Natural killer cell (primary cell): Measurements from ENCODE around the gene KSR2. TPM values are rescaled to one million over a fixed set of nuclear protein-coding genes. Genes with fewer than 3 reads are reported as not detected.
"Not testable (repeated sequence)": the region's sequence is repeated elsewhere in the genome, so short reads cannot be mapped to it uniquely, and the experiment has no call there.

Experiments
- ATAC-seq, 3 donors: fragments of 150-1000 bp in 2 of 3; fragments of 200-7000 bp in 1 of 3; cut with Tn5 transposase; 1 replicate in 1 of 3; 2 replicates in 2 of 3; pipeline ENCODE4 v1.10.0; 2021; ENCODE audit warnings: mild to moderate bottlenecking in 2 of 3, moderate library complexity in 2 of 3
- DNase-seq, 2 donors: peaks; one replicate each; pipeline versions ENCODE4 v3.0.0 to v3.0.0-alpha.2; 2013 to 2021; ENCODE audit warnings: mixed read lengths in 1 of 2
- H3K27ac ChIP-seq: one replicate; pipeline ENCODE4 v1.5.1; 2013; ENCODE audit warnings: mild to moderate bottlenecking, low read length
- H3K27me3 ChIP-seq: one replicate; pipeline ENCODE4 v1.6.1; 2013; ENCODE audit warnings: low read length; ENCODE audit not compliant: control insufficient read depth, insufficient read depth
- H3K36me3 ChIP-seq: one replicate; pipeline ENCODE4 v1.6.1; 2013; ENCODE audit warnings: low read length; ENCODE audit not compliant: control insufficient read depth, insufficient read depth
- H3K4me1 ChIP-seq: one replicate; pipeline ENCODE4 v1.6.1; 2013; ENCODE audit warnings: low read length; ENCODE audit not compliant: control insufficient read depth, insufficient read depth
- H3K4me3 ChIP-seq: one replicate; pipeline ENCODE4 v1.5.1; 2013; ENCODE audit warnings: low read length
- H3K9me3 ChIP-seq: one replicate; pipeline ENCODE4 v1.6.1; 2013; ENCODE audit warnings: low read length; ENCODE audit not compliant: control insufficient read depth, insufficient read depth
- H3K27ac Mint-ChIP-seq, 2 donors: one replicate each; pipeline ENCODE4 v1.8.0; 2022; ENCODE audit warnings: mild to moderate bottlenecking in 2 of 2, mixed read lengths in 2 of 2, moderate library complexity in 1 of 2
- H3K27me3 Mint-ChIP-seq, 2 donors: one replicate each; pipeline ENCODE4 v1.8.0; 2022; ENCODE audit warnings: low read depth in 2 of 2, mixed read lengths in 2 of 2
- H3K36me3 Mint-ChIP-seq: one replicate; pipeline ENCODE4 v1.8.0; 2022; ENCODE audit warnings: mixed read lengths
- H3K4me1 Mint-ChIP-seq, 2 donors: one replicate each; pipeline ENCODE4 v1.8.0; 2022; ENCODE audit warnings: mixed read lengths in 2 of 2
- H3K4me3 Mint-ChIP-seq: one replicate; pipeline ENCODE4 v1.8.0; 2022; ENCODE audit warnings: mild to moderate bottlenecking, moderate library complexity, mixed read lengths
- H3K9me3 Mint-ChIP-seq, 2 donors: one replicate each; pipeline ENCODE4 v1.8.0; 2022; ENCODE audit warnings: mixed read lengths in 2 of 2
- CTCF ChIP-seq: fragments of 200-600 bp; IDR thresholded peaks from one replicate; pipeline ENCODE4 v1.8.0; 2022; ENCODE audit warnings: antibody characterized with exemption
- WGBS: methylation state at CpG from one replicate; pipeline ENCODE4 v1.1.7; 2013; ENCODE audit warnings: missing lambda C conversion rate; ENCODE audit not compliant: insufficient coverage; 5-methylcytosine and 5-hydroxymethylcytosine counted together
- intact Hi-C: fragments of 100-400 bp; cut with micrococcal nuclease; formaldehyde crosslinking; loops from one replicate; pipeline ENCODE4 v1.14.2; 2022
- total RNA-seq, 4 donors: library from RNA; stranded (reverse); fragments of 120-200 nt in 1 of 4; gene quantifications; one replicate each; pipeline versions ENCODE4 v1.2.3 to v1.2.4, GENCODE V29; 2013 to 2022

Gene KSR2
- total RNA-seq, 3 donors from 2014 or later (not counting 1 experiment from before 2014, with no cell fraction given), result not detected

GRCh38 chr12:117876436-117876816 is 92.4 kb downstream of the KSR2 start:
- Histone ChIP-seq H3K27me3 (peaks cover 6% of the 10 kb centered on the region), H3K4me1 (no peaks in the 10 kb centered on the region), H3K27ac (no peak overlapping the region), H3K4me3 (no peak overlapping the region), H3K36me3 (no peaks in the 10 kb centered on the region), H3K9me3 (no peaks in the 10 kb centered on the region)
- DNase-seq, result no peak
- Mint-ChIP-seq H3K36me3 (no peaks in the 10 kb centered on the region), H3K27ac (no peak overlapping the region), H3K4me3 (no peak overlapping the region), H3K27me3 (peaks cover 17 to 21% of the 10 kb centered on the region in 2 donors), H3K9me3 (no peaks in the 10 kb centered on the region), H3K4me1 (peaks cover 0 to 6% of the 10 kb centered on the region in 2 donors)
- no peak for ATAC-seq
- intact Hi-C loops, result no loop called here
- TF ChIP-seq CTCF, result no peak
- WGBS, result no CpG with 5 or more reads among the region's 3 CpGs

GRCh38 chr12:117875744-117876435 is 92.9 kb downstream of the KSR2 start:
- Mint-ChIP-seq H3K36me3 (no peaks in the 10 kb centered on the region), H3K4me1 (peaks cover 0 to 6% of the 10 kb centered on the region in 2 donors), H3K9me3 (no peaks in the 10 kb centered on the region), H3K4me3 (no peak overlapping the region), H3K27ac (no peak overlapping the region), H3K27me3 (peaks cover 17 to 21% of the 10 kb centered on the region in 2 donors)
- H3K27ac ChIP-seq, result no peak overlapping the region
- H3K9me3 ChIP-seq, result no peaks in the 10 kb centered on the region
- no peaks in the 10 kb centered on the region for H3K4me1 ChIP-seq
- WGBS, result 17% methylated on average over 29 of the region's 29 CpGs
- intact Hi-C loops, result no loop called here
- no peak overlapping the region for H3K4me3 ChIP-seq
- ATAC-seq (no peak), DNase-seq (peak in 1 of 2 donors; percentile 73)
- peaks cover 6% of the 10 kb centered on the region for H3K27me3 ChIP-seq
- no peaks in the 10 kb centered on the region for H3K36me3 ChIP-seq
- TF ChIP-seq CTCF, result no peak

GRCh38 chr12:117874842-117875434 is 93.9 kb downstream of the KSR2 start:
- Histone ChIP-seq H3K4me3 (no peak overlapping the region), H3K27ac (no peak overlapping the region), H3K27me3 (peaks cover 6% of the 10 kb centered on the region), H3K4me1 (no peaks in the 10 kb centered on the region), H3K36me3 (no peaks in the 10 kb centered on the region), H3K9me3 (no peaks in the 10 kb centered on the region)
- peak; percentile 67 for TF ChIP-seq CTCF
- Mint-ChIP-seq H3K4me3 (no peak overlapping the region), H3K27me3 (peaks cover 17 to 21% of the 10 kb centered on the region in 2 donors), H3K36me3 (no peaks in the 10 kb centered on the region), H3K9me3 (no peaks in the 10 kb centered on the region), H3K4me1 (peaks cover 0 to 6% of the 10 kb centered on the region in 2 donors), H3K27ac (no peak overlapping the region)
- ATAC-seq, result peak; percentile 40 to 68 (median 43)
- WGBS, result 30% methylated on average over 18 of the region's 19 CpGs
- DNase-seq, result peak; percentile 18 to 75
- intact Hi-C loops, result no loop called here

- H3K27me3 ChIP-seq, H3K4me3 Mint-ChIP-seq, H3K4me1 Mint-ChIP-seq, intact Hi-C loops, DNase-seq, H3K9me3 ChIP-seq, H3K4me1 ChIP-seq, H3K27ac Mint-ChIP-seq, H3K9me3 Mint-ChIP-seq, ATAC-seq, H3K36me3 ChIP-seq, H3K4me3 ChIP-seq, H3K36me3 Mint-ChIP-seq, H3K27ac ChIP-seq: not testable (repeated sequence)
- 91% methylated on average over 3 of the region's 3 CpGs for WGBS
- H3K27me3 Mint-ChIP-seq, result peaks cover 17 to 21% of the 10 kb centered on the region in 2 donors
Measured at GRCh38 chr12:117874198-117874597, 94.6 kb downstream of the KSR2 start.
